HG02798 (cell line): ENCODE data around the gene GMEB1.
"Not testable (repeated sequence)": the region's sequence is repeated elsewhere in the genome, so short reads cannot be mapped to it uniquely, and the experiment has no call there.

Source experiments
- ATAC-seq: cut with Tn5 transposase; IDR thresholded peaks from one replicate; pipeline ENCODE4 v1.9.1; 2021; ENCODE audit warnings: mild to moderate bottlenecking; ENCODE audit not compliant: unreplicated experiment, poor library complexity

The GMEB1 gene

DNA sequence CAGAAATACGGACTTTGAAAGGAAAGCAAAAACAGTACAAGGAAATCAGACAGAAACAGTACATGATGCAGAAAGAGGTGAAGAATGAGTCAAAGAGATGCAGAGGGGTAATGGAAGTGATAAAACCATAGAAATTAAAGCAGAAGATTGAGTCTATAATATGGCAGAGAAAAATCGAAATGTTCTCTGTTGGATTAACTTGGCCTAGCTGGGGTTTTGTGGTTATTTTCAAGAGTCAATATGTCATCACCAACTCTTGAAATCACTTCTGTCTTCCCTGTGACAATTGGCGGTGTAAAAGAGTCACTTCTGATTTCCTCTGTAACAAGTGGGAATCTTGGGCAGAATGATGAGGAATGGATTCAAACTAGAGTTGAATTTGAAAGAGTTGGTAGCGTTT is 75.6 kb downstream of the GMEB1 start:
- ATAC-seq, result no peak

DNA sequence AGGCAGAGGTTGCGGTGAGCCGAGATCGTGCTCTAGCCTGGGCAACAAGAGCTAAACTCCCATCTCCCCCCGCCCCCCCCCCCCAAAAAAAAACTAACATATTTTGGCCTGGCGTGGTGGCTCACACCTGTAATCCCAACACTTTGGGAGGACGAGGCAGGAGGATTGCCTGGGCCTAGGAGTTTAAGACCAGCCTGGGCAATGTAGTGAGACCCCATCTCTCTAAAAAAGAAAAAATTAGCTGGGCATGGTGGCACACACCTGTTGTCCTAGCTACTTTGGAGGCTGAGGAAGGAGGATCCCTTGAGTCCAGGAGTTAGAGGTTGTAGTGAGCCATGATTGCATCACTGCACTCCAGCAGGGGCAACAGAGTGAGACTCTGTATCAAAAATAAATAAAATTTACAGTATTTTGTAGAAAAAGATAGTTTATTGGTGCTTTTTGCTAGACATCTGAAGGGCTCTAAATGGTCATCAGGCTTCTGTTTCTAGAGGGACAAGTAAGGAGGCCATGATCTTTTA is 77.1 kb downstream of the GMEB1 start:
- no peak for ATAC-seq

DNA sequence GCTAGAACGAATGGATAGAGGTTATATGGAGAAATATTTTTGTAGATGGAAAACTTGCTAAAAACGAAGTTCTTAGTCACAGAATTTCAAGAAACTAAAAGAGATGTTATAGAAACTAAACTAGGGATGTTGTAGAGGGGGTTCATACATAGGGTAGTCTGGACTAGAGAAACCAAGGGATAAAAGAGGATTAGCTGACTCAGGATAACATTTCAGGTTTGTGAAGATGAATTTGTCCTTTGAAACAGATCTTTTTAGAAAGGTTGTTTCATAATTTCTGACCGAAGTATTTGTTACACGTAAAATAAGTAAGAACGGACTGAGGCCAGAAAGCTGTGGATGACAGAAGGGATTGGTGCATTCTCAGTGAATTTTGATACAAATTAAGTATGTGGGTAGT is 81.7 kb downstream of the GMEB1 start:
- no peak for ATAC-seq

DNA sequence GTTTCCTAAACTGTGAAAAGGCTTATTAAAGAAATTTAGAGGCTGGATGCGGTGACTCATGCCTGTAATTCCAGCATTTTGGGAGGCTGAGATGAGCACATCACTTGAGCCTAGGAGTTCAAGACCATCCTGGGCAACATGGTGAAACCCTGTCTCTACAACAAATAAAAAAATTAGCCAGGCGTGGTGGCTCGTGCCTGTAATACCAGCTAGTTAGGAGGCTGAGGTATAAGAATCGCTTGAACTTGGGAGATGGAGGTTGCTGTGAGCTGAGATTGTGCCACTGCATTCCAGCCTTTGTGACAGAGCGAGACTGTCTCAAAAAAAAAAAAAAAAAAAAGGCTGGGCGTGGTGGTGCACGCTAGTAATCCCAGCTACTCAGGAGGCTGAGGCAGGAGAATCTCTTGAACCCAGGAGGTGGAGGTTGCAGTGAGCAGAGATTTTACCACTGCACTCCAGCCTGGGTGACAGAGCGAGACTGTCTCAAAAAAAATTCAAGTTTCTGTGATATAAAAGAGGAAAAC is 82.2 kb downstream of the GMEB1 start:
- not testable (repeated sequence) for ATAC-seq

DNA sequence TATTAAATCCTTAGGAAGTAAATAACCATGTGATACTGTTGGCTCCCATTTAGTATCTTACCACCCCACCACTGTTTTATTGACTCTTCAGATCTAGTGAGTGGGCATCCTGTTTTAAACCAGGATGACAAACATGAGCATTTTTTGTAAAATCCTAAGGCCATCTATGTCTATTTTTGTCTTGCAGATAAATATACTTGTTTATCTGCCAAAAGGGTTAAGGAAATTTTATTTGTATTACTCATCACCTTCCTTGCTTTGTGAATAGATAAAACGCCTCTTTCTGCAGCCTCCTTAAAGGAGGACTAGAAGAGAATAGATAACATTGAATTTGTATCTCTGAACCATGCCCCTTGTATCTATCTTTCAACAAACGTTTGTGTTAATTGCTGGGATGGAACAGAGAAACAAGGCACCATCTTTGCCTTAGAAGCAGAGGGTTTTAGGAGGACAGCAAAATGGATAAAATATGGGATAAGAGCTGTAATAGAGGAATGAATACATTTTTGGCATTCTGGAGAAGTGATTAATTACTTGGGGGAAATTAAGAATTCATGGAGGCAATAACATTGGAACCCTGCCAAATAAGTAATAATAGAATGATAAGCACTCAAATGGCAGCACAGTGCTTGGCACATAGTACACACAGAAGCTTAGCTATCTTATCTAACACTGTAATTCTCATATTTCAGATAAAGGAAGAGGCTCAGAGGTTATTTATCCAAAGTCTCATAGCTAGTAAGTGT is 82.9 kb downstream of the GMEB1 start:
- no peak for ATAC-seq

DNA sequence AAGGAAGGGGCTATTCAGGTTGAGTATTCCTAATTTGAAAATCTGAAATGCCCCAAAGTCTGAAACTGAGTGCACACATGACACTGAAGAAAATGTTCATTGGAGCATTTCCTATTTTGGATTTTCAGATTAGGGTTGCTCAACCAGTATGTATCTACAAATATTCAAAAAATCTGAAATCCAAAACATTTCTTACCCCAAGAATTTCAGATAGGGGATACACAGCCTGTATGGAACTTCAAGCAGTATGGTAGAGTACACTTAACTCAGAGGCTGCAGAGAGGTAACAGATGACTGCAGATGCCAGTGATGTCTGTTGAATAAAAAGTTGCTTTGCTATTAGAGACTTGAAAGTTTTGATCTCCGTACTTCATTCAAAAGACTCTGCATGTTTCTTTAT is 87.1 kb downstream of the GMEB1 start:
- no peak for ATAC-seq

DNA sequence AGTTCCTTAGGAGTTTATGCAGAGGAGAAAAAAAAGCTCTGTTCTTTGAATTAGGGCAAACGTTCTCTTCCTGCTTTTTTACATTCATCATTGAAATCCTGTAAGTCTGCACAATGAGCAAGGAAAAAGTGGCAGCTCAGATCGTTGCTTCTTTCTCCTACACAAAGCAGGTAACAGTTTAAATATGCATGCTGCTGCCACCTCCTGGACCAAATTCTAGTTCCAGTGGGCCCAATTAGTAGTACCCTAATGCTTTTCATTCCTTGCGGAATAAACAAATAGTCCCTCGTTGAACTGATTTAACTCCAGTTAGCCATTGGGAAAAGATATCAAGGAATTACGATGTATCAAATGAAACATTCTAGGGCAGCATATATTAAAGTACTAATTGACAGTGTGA is 88.3 kb downstream of the GMEB1 start:
- ATAC-seq, result no peak

DNA sequence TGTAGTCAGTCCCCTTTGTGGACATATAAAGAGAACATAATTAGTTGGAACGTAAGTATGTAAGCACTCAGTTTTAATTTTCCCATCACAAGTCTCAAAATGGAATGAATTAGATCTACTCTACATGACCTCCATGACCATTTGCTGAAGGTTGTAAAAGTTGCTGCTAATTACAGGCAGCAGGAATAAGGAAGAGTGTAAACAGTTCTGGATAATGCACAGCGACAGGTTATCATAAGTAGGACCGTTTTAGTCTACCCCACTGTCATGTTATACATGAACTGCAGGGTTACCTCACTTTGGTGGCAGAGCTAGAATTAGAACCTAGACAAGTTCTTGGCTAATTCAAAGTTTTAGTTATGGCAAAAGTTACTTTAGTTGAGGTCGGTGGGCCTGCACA is 89.8 kb downstream of the GMEB1 start:
- no peak for ATAC-seq

DNA sequence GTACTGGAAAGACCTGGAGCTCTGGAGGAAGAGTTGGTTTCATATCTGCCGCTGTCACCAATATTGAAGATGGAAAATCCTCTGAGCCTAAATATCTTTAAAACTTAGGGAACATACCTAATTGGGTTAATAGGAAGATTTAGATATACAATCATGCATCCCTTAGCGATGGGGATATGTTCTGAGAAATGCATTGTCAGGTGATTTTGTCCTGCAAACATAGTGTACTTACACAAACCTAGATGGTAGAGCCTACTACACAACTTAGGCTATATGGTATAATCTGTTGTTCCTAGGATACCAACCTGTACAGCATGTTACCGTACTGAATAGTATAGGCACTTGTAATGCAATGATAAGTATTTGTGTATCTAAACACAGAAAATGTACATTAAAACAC is 90.7 kb downstream of the GMEB1 start:
- no peak for ATAC-seq

DNA sequence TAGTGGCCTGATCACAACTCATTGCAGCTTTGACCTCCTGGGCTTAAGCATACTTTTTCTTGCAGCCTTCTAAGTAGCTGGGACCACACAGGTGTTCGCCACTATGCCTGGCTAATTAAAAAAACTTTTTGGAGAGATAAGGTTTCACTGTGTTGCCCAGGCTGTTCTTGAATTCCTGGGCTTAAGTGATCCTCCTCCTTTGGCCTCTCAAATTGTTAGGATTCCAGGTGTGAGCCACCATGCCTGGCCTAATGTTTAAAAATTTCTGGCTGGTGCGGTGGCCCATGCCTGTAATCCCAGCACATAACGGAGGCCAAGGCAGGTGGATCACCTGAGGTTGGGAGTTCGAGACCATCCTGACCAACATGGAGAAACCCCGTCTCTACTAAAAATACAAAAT is 92.6 kb downstream of the GMEB1 start:
- ATAC-seq, result no peak

DNA sequence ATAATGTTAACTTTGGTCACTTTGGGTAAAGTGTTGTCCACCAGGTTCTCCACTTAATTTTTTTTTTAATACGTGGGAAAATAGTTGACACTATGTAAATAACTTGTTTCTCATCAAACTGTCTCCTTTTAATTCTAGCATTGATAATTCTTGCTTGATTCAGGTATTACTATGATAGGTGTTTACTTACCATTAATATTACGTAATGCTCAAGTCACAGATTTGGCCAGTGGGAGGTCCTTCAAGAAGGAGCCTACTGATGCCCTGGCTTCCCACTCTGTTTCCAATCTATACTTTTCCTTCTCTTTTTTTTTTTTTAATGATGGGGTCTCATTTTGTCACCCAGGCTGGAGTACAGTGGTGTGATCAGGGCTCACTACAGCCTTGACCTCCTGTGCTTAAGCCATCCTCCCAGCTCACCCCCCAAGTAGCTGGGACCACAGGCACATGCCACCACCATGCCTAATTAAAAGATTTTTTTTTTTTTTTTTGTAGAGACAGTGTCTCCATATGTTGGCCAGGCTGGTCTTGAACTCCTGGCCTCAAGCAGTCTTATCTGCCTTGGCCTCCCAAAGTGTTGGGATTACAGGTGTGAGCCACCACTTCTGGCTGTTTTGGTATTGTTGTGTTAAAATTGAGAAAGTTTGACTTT is 98.1 kb downstream of the GMEB1 start:
- ATAC-seq, result no peak
